Measurements from ENCODE around the gene RHCG. TPM values are rescaled to one million over a fixed set of nuclear protein-coding genes. Genes with fewer than 3 reads are reported as not detected.

Gene RHCG
- not detected in 2 replicates for total RNA-seq

DNA sequence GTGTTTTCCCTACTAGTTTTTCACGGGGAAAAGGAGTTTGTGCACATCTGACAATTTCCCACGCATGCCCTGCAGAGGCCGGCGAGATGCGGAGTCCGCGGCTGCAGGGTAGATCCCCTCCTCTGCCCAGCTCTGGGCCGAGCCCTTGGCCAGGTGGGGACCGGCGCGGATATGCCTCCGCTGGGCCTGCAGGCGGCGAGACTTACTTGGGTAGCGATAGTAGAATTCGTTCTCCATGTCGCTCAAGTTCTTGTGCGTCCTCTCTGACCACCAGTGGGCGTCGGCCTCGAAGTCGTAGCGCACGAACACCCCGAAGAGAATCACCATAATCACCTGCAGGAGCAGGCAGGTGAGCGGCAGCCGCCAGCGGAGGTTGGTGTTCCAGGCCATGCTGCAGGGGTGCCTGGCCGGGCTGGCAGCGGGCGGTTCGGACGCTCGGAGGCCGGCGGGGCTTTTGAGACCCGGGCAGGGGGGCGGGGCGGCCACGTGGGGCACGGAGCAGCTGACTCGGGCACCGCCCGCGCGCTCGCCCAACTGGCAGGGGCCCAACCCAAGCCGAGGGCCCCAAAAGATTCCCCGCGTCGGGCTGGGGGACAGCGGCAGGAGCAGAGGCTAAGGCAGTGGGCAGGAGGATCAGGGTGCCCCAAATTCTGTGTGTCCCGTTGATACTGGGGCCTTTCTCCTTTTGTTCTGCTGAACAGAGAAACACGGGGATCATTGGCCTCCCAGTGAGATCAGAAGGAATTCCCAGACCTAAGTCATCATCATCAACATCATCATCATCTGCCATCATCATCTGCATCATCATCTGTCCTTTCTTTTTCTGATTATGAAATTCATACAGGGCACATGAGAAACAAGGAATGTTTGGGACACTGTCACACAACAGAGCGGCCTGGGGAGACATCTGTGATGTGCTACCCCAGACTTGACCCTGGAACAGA is at the start of gene RHCG:
TSS of gene RHCG (minus strand) at position 429 of the 944 bp plus-strand sequence. CDS start at position 390, 39 bp downstream.

Other genes starting within 250 kb of the RHCG start
- gene POLG, start 161.8 kb downstream of the RHCG start, total RNA-seq, result 83.1 and 111 TPM in 2 replicates
- gene TICRR, start 78.9 kb upstream of the RHCG start, total RNA-seq, result 3.2 and 4.3 TPM in 2 replicates
- 12.8 and 13.0 TPM in 2 replicates for gene KIF7, start 158.9 kb upstream of the RHCG start, total RNA-seq
- gene PLIN1, start 182.8 kb upstream of the RHCG start, total RNA-seq, result 0.53 TPM in 1 of 2 replicates, not detected in the other
- gene PEX11A, start 194.2 kb upstream of the RHCG start, total RNA-seq, result 5.2 and 5.7 TPM in 2 replicates
- gene WDR93, start 194.2 kb upstream of the RHCG start, total RNA-seq, result 1.2 TPM in 1 of 2 replicates, not detected in the other

Measured in myometrial cell (primary cell).